Fibroblast of lung (primary cell): ENCODE results near the gene PIGP. TPM values are rescaled to one million over a fixed set of nuclear protein-coding genes. Genes with fewer than 3 reads are reported as not detected.

Experiments
- DNase-seq, 2 donors: peaks; one replicate each; pipeline versions ENCODE4 v3.0.0 to v3.0.0-alpha.2; 2010; ENCODE audit warnings: low read depth in 2 of 2
- H2AFZ ChIP-seq: 2 replicates; pipeline ENCODE4 v1.5.1; 2012; ENCODE audit warnings: low read length, control low read depth, inconsistent platforms
- H3K27ac ChIP-seq: 2 replicates; pipeline ENCODE4 v1.5.1; 2011; ENCODE audit warnings: low read length, control low read depth; ENCODE audit not compliant: insufficient read depth
- H3K27me3 ChIP-seq: 2 replicates; pipeline ENCODE4 v1.5.1; 2011; ENCODE audit warnings: mild to moderate bottlenecking, low read length; ENCODE audit not compliant: control insufficient read depth, insufficient read depth
- H3K36me3 ChIP-seq: 2 replicates; pipeline ENCODE4 v1.5.1; 2011; ENCODE audit warnings: low read length; ENCODE audit not compliant: control insufficient read depth, insufficient read depth
- H3K4me1 ChIP-seq: 2 replicates; pipeline ENCODE4 v1.5.1; 2011; ENCODE audit warnings: low read length; ENCODE audit not compliant: control insufficient read depth, insufficient read depth; ENCODE audit errors: extremely low read depth
- H3K4me2 ChIP-seq: 2 replicates; pipeline ENCODE4 v1.5.1; 2011; ENCODE audit warnings: low read length, control low read depth; ENCODE audit not compliant: insufficient read depth; ENCODE audit errors: extremely low read depth
- H3K4me3 ChIP-seq, 4 experiments: fragments of 200-600 bp in 1 of 4; sonication (generic) in 1 of 4; replicated peaks in 1 of 4; 2 replicates each; pipeline ENCODE4 v1.5.1; 2011 to 2016; ENCODE audit warnings: low read length in 4 of 4, low read depth in 3 of 4, mild to moderate bottlenecking in 3 of 4, control low read depth in 2 of 4, inconsistent platforms in 1 of 4, mixed read lengths in 1 of 4; ENCODE audit not compliant: insufficient read depth in 1 of 4; ENCODE audit errors: control extremely low read depth in 1 of 4
- H3K79me2 ChIP-seq: 2 replicates; pipeline ENCODE4 v1.5.1; 2012; ENCODE audit warnings: mild to moderate bottlenecking, low read length, inconsistent platforms; ENCODE audit not compliant: control insufficient read depth, insufficient read depth
- H3K9ac ChIP-seq: 2 replicates; pipeline ENCODE4 v1.5.1; 2011; ENCODE audit warnings: mild to moderate bottlenecking, low read length, control low read depth; ENCODE audit not compliant: insufficient read depth
- H3K9me3 ChIP-seq: 2 replicates; pipeline ENCODE4 v1.5.1; 2012; ENCODE audit warnings: low read depth, low read length; ENCODE audit not compliant: control insufficient read depth, insufficient read depth
- H4K20me1 ChIP-seq: 2 replicates; pipeline ENCODE4 v1.5.1; 2011; ENCODE audit warnings: low read length; ENCODE audit not compliant: control insufficient read depth, insufficient read depth; ENCODE audit errors: extremely low read depth
- EZH2 ChIP-seq: IDR thresholded peaks from 2 replicates; pipeline ENCODE4 v1.5.1; 2012; ENCODE audit warnings: low read length, control low read depth, mild to moderate bottlenecking; ENCODE audit errors: missing control alignments
- polyA plus RNA-seq, 2 donors: library from polyadenylated mRNA; depleted of rRNA in 1 of 2; stranded (reverse) in 1 of 2; unstranded in 1 of 2; fragments of >200 nt; gene quantifications; 2 replicates each; pipeline ENCODE4 v1.2.1, GENCODE V29; 2011 to 2012; ENCODE audit warnings: missing spikeins in 1 of 2
- total RNA-seq: library from RNA; depleted of rRNA; stranded (reverse); fragments of >200 nt; gene quantifications from 2 replicates; pipeline ENCODE4 v1.2.1, GENCODE V29; 2014
- TF ChIP-seq, protein P1 (sequence below), 2 donors: IDR thresholded peaks in 1 of 2; conservative IDR thresholded peaks in 1 of 2; 1 replicate in 1 of 2; 2 replicates in 1 of 2; pipeline ENCODE4 v1.5.1; 2011 to 2012; ENCODE audit warnings: low read length in 2 of 2, control low read depth in 1 of 2, inconsistent platforms in 1 of 2, low read depth in 1 of 2, mild to moderate bottlenecking in 1 of 2

Gene PIGP
- total and polyA plus RNA-seq, 2 donors (not counting 1 experiment from before 2014, with no cell fraction given): 8.6 to 25.9 TPM

DNA sequence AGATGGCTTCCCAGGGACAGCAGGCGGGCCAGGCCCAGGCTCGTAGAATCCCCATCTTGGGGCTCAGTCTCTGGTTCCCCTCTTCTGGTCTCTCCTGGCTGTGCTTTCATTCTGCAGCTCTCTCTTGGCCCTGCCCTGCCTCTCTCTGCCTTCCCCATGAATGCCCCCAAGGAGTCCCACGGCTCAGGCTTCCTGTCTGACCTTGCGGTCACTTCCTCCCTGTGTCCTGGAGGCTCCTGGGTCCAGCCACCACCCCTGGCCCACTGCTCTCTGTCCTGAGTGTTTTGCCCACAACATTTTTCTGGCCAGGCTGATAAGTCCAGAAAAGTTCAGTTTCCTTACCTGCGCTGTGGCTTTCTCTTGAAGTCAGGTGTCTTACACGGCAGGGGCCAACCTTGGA, 29.1 kb downstream of the PIGP start:
- no peaks in the 10 kb centered on the region for H4K20me1 ChIP-seq
- no peaks in the 10 kb centered on the region for H3K79me2 ChIP-seq
- no peaks in the 10 kb centered on the region for H3K36me3 ChIP-seq
- no peak overlapping the region for H3K27ac ChIP-seq
- DNase-seq: no peak
- H3K27me3 ChIP-seq: no peaks in the 10 kb centered on the region
- H2AFZ ChIP-seq: no peak overlapping the region
- no peak overlapping the region for H3K9ac ChIP-seq
- H3K4me3 ChIP-seq: no peak overlapping the region
- no peaks in the 10 kb centered on the region for H3K9me3 ChIP-seq
- H3K4me2 ChIP-seq: no peak overlapping the region
- H3K4me1 ChIP-seq: no peaks in the 10 kb centered on the region
- TF ChIP-seq, protein P1, sequence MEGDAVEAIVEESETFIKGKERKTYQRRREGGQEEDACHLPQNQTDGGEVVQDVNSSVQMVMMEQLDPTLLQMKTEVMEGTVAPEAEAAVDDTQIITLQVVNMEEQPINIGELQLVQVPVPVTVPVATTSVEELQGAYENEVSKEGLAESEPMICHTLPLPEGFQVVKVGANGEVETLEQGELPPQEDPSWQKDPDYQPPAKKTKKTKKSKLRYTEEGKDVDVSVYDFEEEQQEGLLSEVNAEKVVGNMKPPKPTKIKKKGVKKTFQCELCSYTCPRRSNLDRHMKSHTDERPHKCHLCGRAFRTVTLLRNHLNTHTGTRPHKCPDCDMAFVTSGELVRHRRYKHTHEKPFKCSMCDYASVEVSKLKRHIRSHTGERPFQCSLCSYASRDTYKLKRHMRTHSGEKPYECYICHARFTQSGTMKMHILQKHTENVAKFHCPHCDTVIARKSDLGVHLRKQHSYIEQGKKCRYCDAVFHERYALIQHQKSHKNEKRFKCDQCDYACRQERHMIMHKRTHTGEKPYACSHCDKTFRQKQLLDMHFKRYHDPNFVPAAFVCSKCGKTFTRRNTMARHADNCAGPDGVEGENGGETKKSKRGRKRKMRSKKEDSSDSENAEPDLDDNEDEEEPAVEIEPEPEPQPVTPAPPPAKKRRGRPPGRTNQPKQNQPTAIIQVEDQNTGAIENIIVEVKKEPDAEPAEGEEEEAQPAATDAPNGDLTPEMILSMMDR (conservative IDR thresholded peaks at IDR 0.05 in 1 of 2, IDR thresholded peaks at IDR 0.05 in 1 of 2; ENCODE audit: low read depth in 1 of 2, low read length in 2 of 2): no peak
- TF ChIP-seq EZH2: no peak

DNA sequence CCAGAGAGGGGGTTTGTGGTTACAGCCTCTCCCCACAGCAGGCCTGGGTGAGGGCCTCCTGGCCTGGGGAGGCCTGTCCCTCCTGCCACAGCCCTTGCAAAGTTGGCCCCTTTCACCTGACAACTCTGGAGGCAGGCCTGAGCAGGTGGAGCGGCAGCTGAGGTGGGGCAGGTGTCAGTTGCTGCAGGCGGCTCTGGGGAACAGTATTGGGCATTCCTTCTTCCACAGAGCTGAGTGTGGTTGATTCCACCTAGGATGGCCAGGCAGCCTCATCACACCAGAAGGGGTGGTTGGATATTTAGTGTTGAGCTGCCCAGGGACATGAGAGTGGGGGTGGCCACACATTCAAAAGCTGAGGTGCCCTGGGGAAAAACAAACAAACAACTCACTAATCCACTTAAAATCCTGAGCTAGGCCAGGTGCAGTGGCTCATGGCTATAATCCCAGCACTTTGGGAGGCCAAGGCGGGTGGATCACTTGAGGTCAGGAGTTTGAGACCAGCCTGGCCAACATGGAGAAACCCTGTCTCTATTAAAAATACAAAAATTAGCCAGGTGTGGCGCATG, 31.1 kb downstream of the PIGP start:
- no peak for DNase-seq
- TF ChIP-seq, protein P1 (conservative IDR thresholded peaks at IDR 0.05 in 1 of 2, IDR thresholded peaks at IDR 0.05 in 1 of 2; ENCODE audit: low read depth in 1 of 2, low read length in 2 of 2): no peak
- no peak for TF ChIP-seq EZH2
- Histone ChIP-seq H3K27me3 (peaks cover 3% of the 10 kb centered on the region), H4K20me1 (no peaks in the 10 kb centered on the region), H3K36me3 (no peaks in the 10 kb centered on the region), H3K9ac (no peak overlapping the region), H3K27ac (no peak overlapping the region), H3K4me3 (no peak overlapping the region), H3K79me2 (no peaks in the 10 kb centered on the region), H2AFZ (no peak overlapping the region), H3K9me3 (no peaks in the 10 kb centered on the region), H3K4me2 (no peak overlapping the region), H3K4me1 (no peaks in the 10 kb centered on the region)

DNA sequence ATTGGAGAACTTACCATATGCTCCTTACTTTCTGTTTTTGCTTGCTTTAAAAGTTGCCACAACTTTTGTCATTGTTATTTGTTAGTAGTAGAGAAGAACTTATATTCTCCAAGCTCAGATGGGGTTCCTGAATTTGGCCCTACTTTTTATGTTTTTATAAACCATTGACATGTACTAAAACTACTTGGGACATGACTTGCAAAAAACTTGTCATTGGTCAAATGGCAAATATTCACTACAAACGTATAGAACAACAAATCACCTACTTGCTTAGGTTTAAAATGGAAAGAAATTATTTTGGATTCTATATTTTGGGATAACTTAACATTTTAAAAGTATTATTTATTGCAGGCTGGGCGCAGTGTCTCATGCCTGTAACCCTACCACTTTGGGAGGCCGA, 32.7 kb downstream of the PIGP start:
- H3K79me2 ChIP-seq: no peaks in the 10 kb centered on the region

More for the DNA sequence above, 32.7 kb downstream of the PIGP start:
- H3K4me3 ChIP-seq: no peak overlapping the region
- TF ChIP-seq EZH2: no peak
- TF ChIP-seq, protein P1 (conservative IDR thresholded peaks at IDR 0.05 in 1 of 2, IDR thresholded peaks at IDR 0.05 in 1 of 2; ENCODE audit: low read depth in 1 of 2, low read length in 2 of 2): no peak
- no peak overlapping the region for H2AFZ ChIP-seq
- no peak overlapping the region for H3K9ac ChIP-seq
- H3K27ac ChIP-seq: no peak overlapping the region
- no peak overlapping the region for H3K4me2 ChIP-seq
- no peaks in the 10 kb centered on the region for H3K4me1 ChIP-seq
- no peaks in the 10 kb centered on the region for H3K9me3 ChIP-seq
- no peak for DNase-seq
- H3K27me3 ChIP-seq: peaks cover 3% of the 10 kb centered on the region
- no peaks in the 10 kb centered on the region for H4K20me1 ChIP-seq
- no peaks in the 10 kb centered on the region for H3K36me3 ChIP-seq
